Activated T-cell treated with anti-CD3 and anti-CD28 coated beads for 48 hours (primary cell): Measurements from ENCODE around the gene LRIT3.

Experiments
- DNase-seq: peaks from one replicate; pipeline ENCODE4 v3.0.0-alpha.2; 2020; ENCODE audit warnings: low read depth

Gene LRIT3

GRCh38 chr4:109908731-109909130 lies 60.8 kb downstream of the LRIT3 start:
- DNase-seq: no peak

- DNase-seq: no peak
Measured at GRCh38 chr4:109910256-109910655, 62.3 kb downstream of the LRIT3 start.

GRCh38 chr4:109912706-109913595 lies 65.0 kb downstream of the LRIT3 start, which contains the start of gene EGF:
TSS of gene EGF (plus strand) at chr4:109912883. CDS start at chr4:109913336, 453 bp downstream.
- no peak for DNase-seq

GRCh38 chr4:109913596-109914241 lies 65.8 kb downstream of the LRIT3 start:
- no peak for DNase-seq

GRCh38 chr4:109914322-109914721 lies 66.4 kb downstream of the LRIT3 start:
- no peak for DNase-seq

GRCh38 chr4:109915385-109916026 lies 67.6 kb downstream of the LRIT3 start:
- no peak for DNase-seq

GRCh38 chr4:109916027-109916409 lies 68.1 kb downstream of the LRIT3 start:
- no peak for DNase-seq

GRCh38 chr4:109921384-109921808 lies 73.5 kb downstream of the LRIT3 start:
- no peak for DNase-seq
